ENCODE measurements around the gene CLCN6.

GRCh38 chr1:11888206-11888876 lies 82.3 kb downstream of the CLCN6 start:
- TF ChIP-seq, protein P1, sequence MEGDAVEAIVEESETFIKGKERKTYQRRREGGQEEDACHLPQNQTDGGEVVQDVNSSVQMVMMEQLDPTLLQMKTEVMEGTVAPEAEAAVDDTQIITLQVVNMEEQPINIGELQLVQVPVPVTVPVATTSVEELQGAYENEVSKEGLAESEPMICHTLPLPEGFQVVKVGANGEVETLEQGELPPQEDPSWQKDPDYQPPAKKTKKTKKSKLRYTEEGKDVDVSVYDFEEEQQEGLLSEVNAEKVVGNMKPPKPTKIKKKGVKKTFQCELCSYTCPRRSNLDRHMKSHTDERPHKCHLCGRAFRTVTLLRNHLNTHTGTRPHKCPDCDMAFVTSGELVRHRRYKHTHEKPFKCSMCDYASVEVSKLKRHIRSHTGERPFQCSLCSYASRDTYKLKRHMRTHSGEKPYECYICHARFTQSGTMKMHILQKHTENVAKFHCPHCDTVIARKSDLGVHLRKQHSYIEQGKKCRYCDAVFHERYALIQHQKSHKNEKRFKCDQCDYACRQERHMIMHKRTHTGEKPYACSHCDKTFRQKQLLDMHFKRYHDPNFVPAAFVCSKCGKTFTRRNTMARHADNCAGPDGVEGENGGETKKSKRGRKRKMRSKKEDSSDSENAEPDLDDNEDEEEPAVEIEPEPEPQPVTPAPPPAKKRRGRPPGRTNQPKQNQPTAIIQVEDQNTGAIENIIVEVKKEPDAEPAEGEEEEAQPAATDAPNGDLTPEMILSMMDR (IDR thresholded peaks at IDR 0.05) = no peak
- no peak for TF ChIP-seq POLR2A (IDR thresholded peaks at IDR 0.05)

Data from right lobe of liver (tissue), 4 donors.